Stimulated activated CD4-positive, alpha-beta T cell treated with anti-CD3 and anti-CD28 coated beads, TNF-alpha, amount 100 ng/mL, for 1 hour (primary cell): ENCODE data around the gene C6orf89.

Experiments used
- DNase-seq, 3 donors: peaks; one replicate each; pipeline ENCODE4 v3.0.0-alpha.2; 2020; ENCODE audit warnings: low read depth in 3 of 3, low spot score in 1 of 3

Gene C6orf89

DNA sequence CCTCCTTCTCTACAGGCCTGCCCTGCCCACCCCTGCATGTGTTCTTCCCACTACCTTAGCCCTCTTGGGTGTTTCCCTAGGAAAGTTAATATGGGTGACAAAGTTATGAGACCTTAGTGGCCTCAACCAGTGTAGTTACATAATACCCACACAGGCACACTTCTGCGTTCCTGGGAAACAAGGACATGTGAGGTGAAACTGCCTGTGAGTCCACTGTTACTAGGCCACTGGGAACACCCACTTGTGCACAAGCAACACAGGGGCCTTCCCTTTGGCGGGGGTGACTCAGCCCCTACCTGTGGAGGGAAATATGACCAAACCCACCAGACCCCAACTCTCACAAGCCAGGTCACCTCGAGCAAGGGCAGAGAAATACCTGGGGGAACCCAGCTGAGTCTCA, 81.5 kb downstream of the C6orf89 start:
- DNase-seq: no peak

DNA sequence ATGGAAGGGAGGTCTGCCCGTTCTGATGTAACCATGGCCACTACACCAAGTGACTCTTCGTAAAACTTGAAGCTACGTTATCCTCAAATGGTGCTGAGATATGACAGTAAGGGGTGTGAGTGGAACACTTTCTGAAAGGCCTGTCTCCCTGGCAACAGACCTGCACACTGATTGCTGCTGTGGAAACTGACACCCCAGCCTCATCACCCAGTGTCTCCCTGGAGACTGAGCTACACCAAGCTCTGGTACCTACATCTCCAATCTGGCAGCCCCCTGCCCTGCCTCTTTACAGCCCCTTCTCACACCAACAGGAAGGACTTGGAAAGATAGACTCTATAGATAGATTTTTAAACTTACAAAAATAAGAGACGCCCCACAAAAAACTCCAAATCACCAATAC, 82.0 kb downstream of the C6orf89 start:
- DNase-seq: no peak

DNA sequence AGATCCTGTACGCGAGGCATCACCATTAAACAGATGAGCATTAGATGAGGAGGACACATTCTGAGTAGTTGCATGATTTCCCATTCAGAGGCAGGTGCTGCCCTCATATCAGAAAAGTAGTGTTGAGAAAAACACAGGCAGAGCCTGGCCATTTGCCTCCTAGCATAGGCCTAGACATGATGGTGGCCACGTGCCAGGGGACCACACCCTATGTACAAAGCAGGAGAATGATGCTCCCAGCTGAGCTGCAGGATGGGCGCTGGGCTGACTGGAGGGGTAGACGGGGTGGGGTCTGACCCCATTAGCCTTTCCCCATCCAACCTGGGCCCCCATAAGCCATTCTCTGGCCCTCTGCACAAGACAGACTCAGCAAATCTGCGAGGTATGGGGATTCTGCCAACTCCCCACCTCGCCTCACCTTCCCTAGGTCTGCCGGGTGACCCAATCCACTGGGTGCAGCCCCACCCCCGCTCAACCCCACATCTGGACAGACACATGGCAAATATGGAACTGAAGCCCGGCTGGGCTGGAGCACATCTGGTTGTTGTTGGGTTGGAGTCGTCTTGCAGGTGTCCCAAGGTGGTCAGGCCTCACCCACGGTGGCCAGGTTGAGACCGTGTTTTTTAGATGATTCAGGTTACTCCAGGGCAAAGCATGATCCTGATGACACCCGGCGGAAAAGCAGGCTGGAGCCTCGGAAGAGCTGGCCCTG, 82.7 kb downstream of the C6orf89 start:
- no peak for DNase-seq

DNA sequence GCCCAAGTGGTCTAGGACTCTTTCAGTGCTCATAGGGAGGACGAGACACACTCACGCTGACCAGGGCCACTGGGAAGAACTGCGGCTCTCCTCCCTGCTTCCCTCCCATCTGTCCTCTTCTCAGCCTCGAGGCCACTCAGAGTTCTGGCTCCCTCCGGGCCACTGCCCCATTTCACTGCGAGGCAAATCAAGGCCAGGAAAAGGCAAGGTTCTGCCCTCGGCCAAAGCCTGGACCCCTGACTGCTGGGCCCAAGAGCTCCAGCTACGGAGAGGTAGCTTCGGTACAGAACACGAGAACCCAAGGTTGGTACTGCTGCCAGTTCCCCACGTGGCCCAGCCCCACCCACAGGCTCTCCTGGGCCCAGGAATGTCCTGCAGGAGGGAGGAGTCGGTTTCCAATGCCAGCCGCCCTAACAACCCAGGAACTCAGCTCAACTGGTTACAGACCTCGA, 83.5 kb downstream of the C6orf89 start:
- DNase-seq: no peak

DNA sequence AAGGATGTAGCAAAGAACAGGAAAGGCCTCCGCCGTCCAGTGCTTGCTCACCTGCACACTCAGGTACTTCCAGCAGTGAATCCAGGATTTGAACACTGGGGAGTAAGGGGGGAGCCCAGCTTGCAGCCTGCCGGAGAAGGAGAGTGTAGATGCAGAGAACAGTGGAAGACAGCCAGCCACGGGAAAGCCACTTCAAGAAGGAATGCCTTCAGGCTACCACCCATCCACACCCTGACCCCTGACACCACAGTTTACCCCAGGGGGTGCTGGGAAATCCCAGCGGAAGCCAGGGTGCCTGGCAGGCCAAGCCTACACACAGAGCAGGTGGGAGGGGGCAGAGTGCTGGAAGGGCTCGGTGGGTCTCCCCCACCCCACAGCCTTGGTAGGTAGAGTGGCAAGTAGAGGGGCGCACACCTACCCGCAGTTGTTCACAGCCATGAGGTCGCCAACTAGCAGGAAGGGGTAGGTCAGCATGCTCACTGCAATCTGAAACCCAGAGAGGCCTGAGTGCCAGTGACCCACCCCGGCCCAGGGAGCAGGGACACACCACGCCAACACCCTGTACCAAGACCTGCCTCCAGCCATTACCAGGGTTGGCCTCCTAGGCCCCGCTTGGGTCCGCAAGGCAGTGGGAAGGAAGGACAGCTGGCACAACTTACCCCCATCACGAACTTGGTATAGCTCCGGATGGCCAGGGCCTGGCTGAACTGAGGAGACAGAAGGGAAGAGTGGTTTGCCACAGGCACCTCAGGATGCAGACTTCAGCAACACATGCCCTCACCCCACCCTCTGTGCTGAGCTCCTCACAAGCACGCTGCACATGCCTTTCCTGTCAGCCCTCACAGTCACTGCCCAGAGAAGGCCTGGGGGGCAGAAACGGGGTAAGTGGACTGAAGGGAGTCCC, 84.5 kb downstream of the C6orf89 start:
- DNase-seq: no peak

DNA sequence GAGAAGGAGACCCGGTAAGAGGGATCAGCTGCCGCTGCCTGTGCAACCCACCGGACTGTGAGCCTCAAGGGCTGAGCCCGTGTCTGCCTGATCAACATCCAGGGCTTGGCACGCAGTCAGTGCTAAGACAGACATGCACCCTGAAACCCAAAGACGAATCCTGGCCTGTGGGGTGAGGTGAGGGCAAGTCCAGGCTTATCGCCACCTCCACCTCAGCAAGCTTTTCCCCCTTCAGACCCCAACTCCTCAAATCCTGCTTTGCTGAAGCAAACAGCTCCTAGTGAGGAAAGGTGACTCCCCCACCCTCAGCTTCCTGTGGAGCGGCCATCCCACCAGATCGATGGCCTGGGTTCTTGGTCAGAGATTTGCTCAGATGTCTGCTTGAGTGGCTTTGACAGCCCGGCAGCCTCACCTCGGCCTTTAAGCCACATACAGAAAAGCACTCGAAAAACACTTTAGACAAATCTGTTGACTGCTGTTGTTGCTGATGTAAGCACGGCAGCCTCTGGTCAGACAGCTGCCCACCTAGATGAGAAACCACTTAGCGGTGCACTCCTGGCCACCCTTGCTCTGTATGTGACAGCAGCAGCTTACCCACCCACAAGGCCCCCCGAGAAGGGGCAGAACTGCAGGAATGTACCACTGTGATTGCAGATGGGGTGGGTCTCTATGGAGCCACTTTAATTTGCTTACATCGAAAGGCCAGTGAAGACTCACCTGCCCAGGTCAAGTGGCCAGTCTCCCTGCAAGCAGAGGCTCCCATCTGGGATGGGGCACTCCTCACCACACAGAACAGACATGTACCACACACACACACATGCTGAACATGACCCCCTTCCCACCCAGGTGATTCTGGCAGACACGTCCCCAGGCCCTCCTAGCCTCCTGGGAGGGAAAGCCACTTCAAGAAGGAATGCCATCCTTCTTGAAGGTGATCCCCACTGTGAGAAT, 85.4 kb downstream of the C6orf89 start:
- DNase-seq: no peak

DNA sequence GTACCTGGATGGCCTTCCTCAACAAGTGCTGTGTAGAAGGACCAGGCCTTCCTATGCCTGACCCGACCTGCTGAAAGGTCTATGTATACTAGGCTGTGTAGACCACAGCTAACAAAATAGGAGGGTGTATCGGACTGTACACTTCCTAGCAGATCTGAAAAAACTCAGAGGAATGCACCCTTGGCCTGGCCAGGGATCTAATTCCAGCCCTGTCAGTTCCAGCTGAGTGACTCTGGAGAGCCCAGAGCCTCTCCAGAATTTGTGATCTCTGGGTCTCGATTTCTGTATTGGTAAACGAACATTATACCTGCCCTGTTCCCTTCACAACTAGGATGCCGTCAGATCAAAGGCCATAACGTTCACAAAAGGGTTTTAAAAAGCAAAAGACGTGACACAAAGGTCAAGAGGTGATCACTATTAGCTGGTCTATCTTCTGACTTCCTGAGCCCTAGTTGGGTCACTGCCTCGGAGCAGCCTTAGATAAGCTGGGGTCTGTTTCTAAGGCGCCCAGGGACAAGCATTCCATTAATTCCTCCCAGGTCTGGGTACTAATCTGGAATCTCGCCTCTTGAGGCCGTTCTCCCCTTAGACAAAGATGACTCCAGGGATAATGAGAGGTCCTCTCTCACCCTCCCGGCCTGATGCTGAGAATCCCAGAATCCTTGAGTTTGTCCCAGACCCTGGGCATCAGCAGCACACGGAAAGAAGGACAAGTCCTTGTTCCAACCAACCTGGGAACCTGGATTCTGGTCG, 86.3 kb downstream of the C6orf89 start:
- DNase-seq: no peak

DNA sequence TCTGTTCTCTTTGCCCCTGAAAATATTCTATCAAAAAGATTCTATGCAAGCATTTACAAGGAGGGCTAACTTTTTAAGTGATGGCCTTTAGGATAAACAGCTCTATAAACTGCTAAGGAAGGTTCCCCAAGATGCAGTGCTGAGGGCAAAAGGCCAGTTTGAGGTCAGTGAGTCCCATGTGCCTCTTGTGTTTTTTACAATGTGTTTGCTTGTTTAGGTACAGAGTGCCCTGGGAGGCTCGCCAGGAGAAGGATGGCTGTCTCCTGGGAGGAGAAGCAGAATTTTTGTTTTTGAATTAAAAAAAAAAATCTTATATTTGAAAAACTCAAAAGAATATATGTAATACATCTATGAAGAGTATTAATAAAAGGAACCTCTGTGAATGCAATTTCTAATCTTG, 87.4 kb downstream of the C6orf89 start:
- no peak for DNase-seq

DNA sequence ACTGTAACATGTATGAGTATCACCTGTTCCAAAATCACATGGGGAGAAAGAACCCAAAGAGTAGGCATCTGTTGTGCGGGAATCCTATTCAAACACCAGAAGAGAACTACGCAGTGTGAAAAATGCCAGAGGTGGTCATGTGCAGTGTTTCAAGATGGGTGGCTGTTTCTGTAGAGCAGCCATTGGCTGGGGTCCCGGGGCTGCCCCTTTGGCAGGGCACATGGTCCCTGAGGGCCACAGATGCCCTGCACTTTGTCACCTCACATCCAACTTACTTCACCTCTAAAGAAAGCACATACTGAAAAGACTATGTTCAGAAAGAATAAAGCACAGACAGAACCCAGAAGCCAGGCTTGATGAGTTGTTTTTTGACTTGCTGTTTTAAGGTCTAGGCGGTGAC, 87.9 kb downstream of the C6orf89 start:
- no peak for DNase-seq

DNA sequence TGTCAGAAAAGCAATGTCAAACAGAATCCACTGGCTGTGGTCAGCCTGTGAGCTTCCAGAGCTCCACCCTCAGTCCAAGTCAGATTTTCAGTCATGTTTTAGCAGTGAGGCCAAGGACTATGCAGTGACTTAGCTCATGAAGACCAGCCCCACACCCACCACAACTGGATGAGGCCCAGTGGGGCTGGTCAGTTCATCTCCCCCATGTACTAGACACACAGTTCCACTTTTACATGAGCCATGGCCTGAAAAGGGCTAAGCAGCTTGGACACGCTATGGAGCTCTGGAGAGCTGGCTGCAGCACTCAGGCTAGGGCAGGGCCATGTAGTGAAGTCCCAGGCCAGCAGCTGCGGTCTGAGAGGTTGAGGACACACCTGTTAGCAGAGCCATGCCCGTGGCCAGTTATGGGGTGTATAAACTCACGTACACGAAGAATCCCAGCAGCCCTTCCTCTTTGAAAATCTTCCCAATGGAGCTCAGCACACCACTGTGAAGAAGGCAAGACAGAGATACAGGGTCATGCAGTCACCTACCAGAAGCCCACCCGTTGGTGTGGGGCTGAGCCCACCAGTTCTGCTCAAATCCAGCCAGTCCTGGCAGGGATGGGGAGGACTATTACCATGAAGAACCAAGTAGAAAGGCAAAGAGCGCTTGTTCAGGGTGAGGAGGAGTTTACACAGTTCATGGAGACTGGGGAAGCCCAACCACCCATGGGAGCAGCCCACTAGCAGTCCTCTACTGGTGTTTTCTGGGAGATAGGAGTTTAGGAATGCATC, 89.7 kb downstream of the C6orf89 start:
- no peak for DNase-seq

DNA sequence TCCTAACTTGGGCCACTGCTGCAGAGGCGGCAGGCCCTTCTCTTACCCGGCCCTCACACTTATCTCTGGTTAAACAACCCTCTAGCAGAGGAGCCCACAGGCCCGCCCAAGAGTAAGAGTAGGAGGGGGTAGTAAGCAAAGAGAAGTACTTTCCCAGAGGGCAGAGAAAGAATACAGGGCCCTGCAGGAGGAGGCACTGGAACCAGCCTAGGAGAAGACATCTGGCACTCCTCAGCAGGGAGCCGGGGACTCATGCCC, 90.2 kb downstream of the C6orf89 start:
- no peak for DNase-seq

DNA sequence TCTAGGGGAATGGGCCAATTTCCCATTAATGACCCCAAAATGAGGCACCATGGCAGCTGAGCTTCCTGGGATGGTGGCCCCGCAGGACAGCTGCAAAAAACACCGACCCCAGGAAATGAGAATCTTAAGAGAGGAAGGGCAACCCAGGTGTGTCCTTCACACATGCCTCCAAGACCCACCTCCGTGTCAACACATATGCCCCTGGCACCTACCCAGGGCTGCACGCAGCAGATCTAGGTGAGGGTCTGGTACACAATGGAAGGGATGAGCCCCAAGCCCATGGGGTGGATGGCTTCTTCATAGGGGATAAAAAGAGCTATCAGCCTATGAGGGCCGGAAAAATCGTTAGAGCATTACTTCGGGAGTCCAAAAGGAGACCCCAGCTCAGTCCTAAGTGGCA, 90.8 kb downstream of the C6orf89 start:
- DNase-seq: no peak

DNA sequence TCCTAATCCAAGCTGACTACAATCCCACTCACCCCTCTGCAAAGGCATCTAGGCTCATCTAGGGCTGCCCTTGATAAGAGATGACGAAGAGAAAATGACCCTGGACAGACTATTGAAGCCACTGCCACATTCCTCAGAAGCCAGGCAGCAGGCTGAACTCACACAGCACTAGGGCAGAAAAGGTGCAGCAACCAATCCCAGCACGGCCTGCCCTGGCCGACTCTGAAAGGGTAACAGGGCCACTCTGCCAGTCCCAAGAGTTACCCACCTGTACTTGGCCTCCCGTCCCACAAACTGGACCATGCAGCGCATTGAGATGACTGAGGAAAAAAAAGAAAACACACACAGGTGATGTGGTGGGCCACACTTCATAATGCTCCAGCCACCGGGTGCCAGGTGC, 91.2 kb downstream of the C6orf89 start:
- no peak for DNase-seq

DNA sequence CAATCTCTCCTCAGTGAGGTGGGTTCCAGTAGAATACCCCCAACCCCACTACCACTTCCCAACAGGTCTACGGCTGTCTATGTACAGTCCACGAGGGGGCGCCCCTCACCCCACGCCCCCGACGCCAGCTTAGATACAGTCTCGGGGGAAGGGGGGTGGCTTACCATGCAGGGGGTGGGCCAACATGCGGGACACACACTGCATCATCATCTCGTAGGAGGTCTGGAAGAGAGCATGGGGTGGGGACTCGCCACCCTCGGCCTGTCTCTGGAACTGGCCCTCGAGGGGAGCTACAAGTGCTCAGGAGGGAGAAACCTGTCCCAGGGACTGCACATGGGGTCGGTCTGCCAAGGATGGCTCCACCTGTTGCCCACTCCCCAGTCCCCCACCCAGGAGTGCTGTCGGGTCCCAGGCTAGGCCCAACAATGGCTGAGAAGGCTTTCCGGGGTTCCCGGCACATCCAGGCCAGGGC, 91.8 kb downstream of the C6orf89 start:
- no peak for DNase-seq
